GM03348 (cell line): ENCODE data around the gene GLI3.

Experiments used
- DNase-seq: peaks from one replicate; pipeline ENCODE4 v3.0.0; 2012; ENCODE audit warnings: low spot score

GLI3 gene

GRCh38 chr7:42175834-42176723, 60.9 kb downstream of the GLI3 start:
- DNase-seq, result no peak

DNA sequence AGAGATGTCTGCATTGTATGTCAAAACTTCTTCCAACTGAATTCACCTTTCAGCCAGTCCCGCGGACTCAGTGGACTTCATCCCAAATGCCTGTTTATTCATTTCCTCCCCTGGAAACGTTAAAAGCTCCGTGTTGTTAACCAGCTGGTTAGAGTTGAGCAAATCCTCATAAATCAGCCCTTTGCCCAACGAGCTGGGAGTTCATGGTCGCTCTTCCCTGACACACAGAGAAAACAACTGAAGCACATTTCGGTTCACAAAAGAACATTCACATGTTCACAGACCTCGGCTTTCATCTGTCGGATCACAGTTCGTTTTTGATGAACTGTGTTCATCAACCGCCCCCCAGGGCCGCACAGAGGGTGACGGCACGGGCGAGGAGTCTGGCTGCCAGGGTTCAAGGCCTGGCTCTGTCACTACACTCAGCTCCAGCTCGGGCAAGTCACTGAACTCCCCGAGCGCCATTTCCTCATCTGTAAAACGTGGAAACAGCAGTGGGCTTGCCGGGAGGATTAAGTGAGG, 62.6 kb downstream of the GLI3 start:
- peak; percentile 40 for DNase-seq

DNA sequence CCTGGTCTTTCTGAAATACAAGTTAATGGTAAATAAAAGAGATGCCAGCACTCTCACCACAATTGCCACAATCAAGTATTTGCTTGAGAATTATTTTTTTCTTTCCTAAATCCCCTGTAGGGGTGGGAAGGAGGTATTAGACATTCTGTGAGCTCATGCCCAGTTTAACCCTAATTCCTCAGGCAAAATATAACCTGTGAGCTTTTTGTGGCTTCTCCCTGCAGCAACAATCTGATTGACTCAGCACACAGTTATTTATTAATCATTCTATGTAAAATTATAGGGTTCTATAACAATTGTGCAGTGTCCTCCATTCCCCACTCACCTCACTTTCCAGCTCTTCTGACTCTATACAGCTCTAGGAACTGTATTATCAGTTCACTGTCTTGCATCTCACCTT, 66.3 kb downstream of the GLI3 start:
- peak; percentile 24 for DNase-seq

GRCh38 chr7:42168512-42168911, 68.5 kb downstream of the GLI3 start:
- DNase-seq, result no peak

GRCh38 chr7:42167631-42168236, 69.3 kb downstream of the GLI3 start:
- no peak for DNase-seq

GRCh38 chr7:42167206-42167605, 69.8 kb downstream of the GLI3 start:
- DNase-seq, result no peak

DNA sequence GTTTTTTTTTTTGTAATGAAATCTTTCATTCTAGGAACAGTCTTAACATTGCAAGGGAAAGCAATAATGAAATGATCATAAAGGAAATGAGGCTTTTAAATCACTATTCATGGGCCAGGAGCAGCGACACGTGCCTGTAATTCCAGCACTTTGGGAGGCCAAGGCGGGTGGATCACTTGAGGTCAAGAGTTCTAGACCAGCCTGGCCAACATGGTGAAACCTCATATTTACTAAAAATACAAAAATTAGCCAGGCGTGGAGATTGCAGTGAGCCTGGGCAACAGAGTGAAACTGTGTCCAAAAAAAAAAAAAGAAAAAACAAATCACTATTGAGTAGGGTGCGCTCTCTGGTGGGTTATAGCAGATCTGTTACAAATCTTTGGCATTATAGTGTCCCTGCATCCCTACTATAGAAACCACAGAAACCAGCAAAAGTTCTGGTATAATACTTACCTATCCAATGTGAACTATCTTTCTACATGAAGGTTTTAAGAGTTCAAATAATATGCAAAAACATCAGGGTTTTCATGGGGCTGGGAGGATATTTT, 72.1 kb downstream of the GLI3 start:
- DNase-seq, result no peak

DNA sequence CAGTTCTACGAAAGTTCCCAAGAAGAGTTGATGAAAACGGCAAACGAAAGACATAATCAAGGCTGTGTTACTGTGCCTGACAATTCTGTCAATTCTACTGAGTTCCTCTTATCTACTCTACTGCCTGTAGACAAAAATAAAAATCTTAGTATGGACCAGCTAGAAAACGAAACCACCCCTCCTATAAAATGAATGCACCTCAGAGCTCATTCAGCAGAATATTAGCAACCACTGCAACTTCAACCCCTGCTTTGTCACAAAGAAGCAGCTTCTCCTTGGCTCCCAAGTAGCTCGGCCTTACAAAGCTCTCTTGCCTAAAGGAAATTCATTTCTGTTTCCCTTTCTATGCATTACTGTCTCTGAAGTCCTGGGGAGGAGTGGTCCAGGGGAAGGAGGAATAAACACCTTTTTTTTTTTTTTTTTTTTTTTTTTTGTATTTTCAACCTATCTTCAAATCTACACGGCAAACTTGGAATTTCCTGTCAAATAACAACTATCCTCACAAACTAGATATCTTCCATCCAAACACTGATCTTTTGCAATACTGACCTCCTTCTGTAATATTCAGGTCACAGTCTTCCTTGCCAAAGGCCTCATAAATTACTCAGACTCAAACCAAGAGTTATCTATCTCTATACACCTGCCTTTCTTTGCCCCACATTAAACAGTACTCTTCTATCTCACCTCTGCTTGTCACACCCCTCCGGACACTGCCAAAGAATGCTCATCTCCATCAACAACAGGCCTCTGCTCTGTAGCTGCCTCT, 74.3 kb downstream of the GLI3 start:
- DNase-seq, result no peak

DNA sequence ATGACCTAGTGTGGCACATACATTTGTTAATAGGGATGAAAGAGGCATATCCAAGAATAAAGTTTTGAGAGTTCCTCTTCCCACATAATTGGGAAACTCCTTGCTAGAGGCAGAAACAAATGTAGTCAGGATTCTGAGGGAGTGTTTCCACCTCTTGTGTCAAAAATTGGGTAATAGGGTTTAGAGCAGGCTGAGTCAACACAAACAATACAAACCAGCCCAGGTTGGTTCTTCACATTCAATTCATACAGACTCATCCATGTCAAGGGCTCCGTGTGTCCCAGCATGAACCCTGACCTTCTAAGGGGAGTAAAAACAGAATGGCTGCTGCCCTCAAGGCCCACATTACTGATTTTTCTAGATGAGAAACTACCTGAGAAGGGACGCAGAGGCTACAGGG, 75.3 kb downstream of the GLI3 start:
- DNase-seq, result peak; percentile 31

- DNase-seq, result no peak
These were observed 75.9 kb downstream of the GLI3 start for GRCh38 chr7:42161110-42161509.

DNA sequence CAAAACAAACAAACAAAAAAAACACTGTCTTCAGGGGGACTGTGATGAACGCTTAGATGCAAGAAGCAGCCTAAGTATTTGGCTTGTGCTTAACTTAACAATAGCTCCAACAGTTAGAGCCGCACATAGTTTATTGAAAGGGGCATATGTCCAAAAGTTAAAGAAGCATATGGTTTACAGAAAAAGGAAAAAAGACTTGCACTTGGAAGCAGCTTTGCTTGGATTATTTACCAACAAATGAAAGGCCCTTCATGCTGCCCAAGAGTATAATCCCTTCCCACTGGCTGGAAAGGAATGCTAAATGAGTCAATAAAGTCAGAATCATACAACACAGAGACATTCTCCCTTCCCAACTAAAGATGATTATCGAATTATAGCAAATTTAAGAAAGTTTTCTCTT, 77.9 kb downstream of the GLI3 start:
- DNase-seq, result peak; percentile 38

- no peak for DNase-seq
These were observed 79.9 kb downstream of the GLI3 start for GRCh38 chr7:42156967-42157721.

- peak; percentile 40 for DNase-seq
These were observed 80.6 kb downstream of the GLI3 start for GRCh38 chr7:42156291-42156865.

DNA sequence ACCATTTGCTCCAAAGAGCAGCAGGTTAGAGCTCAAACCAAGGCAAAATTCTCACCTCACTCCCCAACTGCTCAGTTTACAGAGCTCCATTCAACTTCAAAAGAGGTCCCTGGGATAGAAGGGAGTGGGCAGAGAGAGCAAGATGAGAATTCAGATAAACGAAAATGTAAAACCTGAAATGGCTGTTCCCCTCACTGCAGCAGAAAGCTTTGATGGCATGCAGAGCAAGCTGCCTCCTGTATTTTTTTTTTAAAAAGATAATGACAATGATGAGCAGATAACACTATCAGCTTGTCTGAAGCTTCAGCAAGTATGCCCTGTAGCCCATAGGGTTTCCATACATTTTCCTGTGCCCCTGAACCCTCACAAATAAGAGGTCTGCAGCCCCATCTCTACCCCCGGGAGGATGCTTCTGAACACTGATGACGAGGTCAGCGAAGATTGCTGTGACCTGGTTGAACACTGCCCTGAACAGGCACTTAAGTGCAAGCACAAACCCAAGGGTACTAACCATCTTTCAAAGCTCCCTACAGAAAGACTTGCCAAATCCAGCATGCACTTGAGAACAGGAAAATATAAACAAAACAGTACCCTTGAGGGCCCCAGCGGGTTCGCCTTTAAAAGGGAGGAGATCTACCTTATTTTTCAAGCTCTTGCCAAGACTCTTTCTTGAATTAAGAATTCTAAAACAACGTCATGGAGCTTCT, 81.3 kb downstream of the GLI3 start:
- no peak for DNase-seq

DNA sequence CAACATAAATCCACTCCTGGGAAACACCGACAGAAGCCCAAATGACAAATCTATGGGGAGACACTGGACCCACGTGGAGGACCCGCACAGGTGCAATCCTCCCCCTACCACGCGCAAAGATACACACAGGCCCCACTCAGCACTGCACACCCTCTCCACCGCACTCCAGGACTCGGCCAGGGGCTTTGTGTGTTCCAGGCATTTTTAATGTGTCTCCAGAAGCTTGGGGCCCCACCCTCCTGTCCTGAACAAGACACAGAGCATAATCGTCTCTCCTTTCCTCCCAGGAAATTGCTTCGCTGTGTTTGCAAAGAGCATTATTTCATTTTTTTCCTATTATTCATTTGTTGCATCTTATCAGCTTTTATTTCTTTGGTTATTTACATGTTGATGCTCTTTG, 82.8 kb downstream of the GLI3 start:
- no peak for DNase-seq

- DNase-seq, result no peak
These were observed 84.4 kb downstream of the GLI3 start for GRCh38 chr7:42152329-42153205.

DNA sequence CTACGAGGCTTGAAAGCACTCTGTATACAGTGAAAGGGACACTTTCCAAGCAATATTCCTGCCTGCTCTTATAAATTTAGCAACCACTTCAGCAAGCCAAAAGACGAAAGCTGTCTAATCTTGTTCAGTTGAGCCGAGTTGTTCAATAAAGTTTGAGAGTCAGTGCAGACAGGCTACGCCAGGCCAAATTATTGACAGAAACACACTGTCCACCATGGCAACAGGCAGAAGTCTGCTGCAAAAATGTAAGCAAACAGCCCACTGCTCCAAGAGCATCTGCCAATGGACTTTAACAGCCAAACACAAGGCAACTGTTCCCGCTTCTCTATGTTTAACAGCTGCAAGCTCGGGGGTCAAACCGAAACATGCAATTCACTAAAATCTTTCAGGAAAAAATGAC, 85.7 kb downstream of the GLI3 start:
- peak; percentile 16 for DNase-seq

DNA sequence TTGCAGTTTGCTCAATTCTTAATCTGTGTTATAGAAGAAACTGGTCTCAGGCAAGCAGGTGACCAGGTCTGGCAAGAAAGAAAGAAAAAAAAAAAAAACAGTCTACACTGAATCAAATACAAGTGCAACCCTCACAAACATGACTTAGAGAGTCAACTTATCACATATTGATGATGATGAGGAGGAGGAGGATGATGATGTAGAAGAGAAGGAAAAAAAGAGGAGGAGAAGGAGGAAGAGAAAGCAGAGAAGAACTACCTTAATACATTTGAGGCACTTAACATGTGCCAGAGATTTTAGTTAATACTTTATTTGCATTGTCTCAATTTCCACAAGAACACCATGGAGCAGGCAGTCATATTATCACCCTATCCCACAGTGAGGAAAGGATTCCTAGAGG, 91.5 kb downstream of the GLI3 start:
- DNase-seq, result no peak

GRCh38 chr7:42144604-42145003, 92.4 kb downstream of the GLI3 start:
- DNase-seq, result peak; percentile 66
